NCI-H748 treated with DMSO at 0.1 percent for 48 hours (cell line): Measurements from ENCODE around the gene OSBPL7.

Experiments used
- DNase-seq: peaks from one replicate; lab custom pipeline; 2025; lab: John Stamatoyannopoulos, UW

OSBPL7 gene, protein sequence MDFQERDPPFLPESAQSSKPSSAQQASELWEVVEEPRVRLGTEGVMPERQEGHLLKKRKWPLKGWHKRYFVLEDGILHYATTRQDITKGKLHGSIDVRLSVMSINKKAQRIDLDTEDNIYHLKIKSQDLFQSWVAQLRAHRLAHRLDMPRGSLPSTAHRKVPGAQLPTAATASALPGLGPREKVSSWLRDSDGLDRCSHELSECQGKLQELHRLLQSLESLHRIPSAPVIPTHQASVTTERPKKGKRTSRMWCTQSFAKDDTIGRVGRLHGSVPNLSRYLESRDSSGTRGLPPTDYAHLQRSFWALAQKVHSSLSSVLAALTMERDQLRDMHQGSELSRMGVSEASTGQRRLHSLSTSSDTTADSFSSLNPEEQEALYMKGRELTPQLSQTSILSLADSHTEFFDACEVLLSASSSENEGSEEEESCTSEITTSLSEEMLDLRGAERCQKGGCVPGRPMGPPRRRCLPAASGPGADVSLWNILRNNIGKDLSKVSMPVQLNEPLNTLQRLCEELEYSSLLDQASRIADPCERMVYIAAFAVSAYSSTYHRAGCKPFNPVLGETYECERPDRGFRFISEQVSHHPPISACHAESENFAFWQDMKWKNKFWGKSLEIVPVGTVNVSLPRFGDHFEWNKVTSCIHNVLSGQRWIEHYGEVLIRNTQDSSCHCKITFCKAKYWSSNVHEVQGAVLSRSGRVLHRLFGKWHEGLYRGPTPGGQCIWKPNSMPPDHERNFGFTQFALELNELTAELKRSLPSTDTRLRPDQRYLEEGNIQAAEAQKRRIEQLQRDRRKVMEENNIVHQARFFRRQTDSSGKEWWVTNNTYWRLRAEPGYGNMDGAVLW

DNA sequence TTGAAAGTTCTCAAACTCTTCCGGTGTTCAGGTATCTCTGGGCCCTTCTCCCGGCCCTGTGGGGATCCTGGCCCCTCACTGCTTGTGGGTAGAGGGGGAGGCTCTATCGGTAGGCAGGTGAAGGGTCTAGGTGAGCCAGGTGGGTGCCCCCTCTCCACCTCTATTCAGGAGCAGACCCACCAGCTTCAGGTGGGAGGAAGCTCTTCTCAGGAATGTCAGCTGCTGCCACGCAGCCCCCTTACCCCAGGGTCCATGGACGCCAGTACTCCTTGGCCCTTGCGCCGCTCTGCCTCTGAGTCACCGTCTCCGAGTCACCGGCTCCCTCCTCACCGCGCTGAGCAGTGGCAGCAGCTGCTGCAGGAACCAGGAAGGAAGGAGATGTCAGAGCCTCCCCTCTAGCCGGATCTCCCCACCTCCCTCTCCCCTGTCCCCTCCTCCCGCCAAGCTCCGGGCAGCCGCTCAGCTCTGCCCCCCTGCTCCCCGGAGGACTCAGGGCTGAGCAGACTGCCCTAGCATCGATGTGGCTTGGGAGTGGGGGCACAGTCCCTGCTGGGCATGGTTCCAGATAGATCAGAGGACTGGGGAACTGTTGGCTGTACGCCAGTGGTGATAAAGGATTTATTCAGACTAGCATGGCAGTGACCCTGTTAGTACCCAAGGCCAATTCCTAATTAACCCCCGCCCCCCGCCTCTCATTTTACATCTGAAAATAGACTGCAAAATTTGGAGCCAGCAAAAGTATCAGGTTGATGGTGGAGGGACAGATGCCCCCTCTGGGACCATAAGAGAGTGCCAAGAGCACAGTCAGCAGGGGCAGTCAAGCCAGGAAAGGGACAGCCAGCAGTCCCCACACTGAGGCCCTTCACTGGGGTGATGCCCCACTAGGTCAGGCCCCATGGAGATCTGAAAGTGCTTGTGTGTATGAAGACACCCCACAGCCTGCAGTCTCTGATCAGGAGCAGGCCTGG is at the start of gene OSBPL7:
Gene OSBPL7, minus strand, starts transcription at position 371 of the 968 bp plus-strand sequence. CDS start 1,516 bp downstream, outside the sequence.
- DNase-seq: peak; percentile 57

DNA sequence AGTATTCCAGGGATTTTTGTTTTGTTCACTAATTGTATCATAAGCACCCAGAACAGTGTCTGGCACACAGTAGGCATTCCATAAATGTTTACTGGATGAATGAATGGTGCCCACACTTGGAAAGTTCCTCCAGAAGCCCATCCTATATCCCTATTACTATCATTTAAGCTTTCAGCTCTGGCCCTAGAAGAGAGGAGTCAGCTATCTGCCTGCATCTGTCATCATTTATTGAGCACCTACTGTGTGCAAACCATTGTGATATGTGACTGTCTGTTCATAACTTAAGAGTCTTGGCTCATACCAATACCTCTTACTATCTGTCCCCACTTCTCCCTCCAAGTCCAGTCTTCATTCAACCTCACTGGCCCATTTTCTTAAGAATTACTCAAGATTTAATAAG is 49.5 kb upstream of the OSBPL7 start:
- no peak for DNase-seq

DNA sequence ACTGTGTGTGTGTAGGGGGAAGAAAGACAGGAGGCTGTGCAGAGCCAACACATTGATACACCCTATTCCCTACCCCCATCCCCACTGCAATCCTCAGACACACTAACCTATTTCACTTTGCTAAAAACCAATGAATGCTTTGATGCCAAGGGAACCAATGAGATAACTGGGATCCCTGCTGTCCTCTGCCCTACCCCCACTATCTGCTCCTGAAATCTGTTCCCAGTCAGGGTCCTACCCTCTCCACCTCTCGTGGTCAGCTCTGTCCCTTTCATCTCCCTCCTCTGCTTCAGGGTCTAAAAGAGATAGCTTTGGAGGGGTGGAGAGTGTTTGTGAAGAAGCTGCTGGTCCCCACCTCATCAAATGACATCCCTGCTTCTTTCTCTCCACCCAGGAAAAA is 48.5 kb upstream of the OSBPL7 start:
- no peak for DNase-seq

DNA sequence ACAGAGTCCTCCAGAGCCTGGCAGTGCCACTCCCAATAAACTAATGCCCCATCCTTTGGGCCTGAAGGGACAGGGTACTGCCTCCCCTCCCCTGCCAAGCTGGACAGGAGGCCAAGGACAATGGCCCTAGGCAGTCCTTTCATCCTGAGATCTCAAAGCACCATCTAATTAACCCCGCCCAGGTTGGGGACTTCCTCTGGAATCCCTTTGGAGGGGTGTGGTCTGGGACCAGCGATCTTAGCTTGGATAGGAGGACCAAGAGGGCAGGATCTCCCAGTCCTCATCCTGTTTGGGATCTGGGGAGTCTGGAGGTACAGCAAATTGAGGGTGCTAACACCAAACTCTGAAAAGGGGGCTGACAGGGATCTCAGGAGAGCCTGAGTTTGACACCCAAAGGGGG is 47.5 kb upstream of the OSBPL7 start:
- DNase-seq: no peak

DNA sequence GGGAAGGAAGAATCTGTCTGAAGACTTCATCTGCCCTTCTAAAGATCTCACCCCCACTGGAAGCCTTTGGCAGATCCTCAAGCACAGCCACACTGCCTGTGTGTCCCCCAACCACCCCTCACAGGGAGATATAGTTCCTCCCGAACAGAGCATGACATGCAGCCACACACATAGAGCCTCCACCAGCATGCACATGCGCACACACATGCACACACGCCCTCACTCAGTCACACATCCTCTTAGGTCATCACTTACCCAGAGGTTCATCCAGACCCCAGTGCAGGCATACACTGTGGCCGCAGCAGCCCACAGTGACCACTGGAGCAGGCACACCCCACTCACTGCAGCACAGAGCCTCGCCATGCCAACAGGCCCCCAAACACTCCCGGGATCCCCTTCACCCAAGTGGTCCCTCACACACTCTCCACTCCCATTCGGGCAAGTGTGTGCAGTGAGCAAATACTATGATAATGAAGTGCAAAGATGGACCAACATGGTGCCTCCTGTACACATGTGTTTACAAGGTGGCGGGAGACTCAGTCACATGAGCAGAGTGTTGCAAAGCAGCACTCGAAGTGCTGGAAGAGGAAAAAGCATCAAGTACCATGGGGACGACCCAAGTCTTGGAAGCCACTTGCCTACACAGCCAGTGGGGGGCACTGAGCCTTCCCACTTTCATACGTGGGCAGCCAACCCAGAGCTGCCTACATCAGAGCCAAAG is 46.4 kb upstream of the OSBPL7 start:
- no peak for DNase-seq

DNA sequence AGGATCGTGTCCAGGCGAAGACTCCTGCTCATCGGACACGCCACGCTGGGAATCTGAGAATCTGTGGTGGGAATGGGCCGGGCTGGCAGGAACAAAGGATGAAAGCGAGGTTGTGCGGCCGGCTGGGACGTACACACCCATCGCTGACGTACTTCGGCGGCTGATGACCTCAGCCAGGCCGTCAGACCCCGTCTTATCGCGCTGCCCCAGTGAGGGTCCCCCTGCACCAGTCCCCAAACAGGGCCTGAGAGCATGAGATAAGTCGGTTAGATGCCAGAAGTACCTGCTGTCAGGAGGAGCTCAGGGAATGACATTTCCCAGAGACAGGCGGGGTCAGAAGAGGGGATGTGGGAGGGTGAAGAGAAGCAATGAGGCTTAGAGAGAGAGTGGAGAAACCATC is 45.3 kb upstream of the OSBPL7 start:
- no peak for DNase-seq

DNA sequence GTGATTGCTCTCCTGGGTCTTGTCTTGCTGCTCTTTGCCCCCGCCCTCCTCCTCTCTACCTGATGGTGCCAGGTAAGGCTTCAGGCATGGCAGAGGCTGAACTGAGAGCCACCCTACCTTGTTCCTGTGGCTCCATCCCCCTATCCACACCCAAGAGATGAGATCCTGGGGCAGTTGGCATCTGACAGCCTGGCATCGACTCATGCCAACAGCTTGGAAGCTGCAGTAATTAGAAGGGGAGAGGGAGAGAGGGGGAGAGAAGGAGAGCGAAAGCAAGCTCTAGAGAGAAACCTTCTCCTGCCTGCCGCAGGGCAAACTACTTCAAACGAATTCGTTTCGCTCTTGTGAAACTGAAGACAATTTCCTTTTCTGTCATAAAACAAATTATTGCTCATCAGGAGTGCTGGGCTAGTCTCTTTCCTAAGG is 43.2 kb upstream of the OSBPL7 start:
- DNase-seq: no peak

DNA sequence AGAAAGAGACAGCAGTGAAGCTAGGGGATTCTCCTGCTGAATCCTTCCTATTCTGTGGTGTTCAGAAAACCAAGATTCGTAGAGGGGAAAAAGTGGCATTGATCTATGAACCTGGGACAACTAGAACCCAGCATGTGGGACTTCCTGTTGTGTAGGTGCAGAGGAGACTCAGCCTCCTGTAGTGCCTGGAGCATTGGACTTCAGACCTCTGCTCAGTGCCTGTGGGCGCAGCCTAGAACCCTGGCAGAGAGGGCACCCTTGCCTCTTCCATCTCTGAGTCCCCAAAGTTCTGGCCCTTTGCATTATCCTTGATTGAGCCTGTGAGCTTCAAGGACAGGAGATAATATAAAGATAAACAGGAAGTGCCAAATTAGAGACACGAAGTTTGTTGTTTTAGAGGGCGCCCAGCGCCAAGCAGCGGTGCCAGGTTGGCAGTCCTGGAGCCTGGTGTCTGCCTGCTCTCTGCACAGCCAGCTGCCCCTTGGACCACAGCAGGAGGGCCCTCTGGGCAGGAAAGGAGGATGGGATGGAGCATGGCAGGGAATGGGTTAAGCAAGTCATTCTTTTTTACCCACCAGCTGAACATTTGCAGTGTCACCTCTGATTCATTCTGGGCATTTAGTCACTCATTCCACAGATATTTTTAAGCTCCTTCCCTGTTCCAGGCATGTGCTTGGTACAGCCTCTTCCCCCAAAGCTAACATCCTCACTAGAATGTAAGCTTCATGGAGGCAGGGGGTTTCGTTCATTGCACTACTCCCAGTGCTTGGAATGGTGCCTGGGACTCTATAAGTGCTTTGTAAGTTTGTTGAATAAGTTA is 41.2 kb upstream of the OSBPL7 start:
- DNase-seq: no peak

DNA sequence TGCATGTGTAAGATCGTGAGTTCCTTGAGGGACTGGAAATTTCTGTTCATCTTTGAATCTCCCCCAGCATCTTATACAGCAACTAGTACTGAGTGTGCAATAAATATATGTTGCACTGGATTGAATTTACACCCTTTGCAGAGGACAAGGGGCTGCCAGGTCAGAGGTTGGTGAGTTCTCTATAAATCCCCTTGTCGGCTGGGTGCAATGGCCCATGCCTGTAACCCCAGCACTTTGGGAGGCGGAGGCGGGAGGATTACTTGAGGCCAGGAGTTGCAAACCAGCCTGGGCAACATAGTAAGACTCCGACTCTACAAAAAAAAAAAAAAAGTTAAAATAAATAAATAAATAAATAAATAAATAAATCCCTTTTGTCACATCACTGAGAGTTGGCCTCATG is 38.8 kb upstream of the OSBPL7 start:
- no peak for DNase-seq

DNA sequence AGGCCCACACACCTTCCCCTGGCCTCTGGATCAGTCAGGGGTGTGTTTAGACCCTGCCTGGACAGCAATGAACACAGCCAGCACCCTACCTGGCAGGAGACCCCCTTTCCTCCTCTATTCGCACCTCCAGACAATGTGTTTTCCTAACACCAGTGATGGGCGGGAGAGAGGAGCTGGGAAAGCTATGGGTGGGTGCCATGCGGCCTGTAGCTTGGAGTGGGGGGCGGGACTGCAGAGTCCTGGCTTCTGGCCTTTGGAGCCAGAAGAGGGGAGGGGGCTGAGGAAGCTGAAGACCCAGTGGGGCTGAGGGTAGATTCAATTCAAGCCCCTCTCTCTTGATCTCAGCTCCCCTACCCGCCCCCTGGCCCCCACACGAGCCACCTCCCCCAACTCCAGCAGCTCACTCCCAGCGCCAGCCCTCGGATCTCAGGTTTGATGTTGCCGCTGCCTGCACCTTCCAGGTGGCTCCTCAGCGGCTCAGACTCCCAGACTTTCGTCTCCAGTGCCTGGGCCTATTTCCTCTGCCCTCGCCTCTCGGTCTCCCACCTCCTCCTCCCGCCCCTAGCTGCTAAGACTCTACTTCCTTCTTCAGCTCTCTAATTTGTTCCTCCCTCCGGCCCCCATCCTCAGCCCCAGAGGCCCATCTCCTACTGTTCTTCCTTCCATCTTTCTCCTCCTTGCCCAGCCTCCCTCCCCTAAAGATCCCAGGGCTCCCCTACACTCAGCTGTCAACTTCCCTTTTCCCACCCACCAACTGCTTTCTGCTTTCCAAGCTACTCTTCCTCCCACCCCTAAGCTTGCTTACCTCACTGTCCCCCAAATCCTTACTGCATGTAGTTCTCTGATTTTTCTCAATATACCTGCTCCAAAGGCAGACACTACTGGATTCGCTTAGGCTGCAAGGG is 36.2 kb upstream of the OSBPL7 start:
- DNase-seq: no peak

DNA sequence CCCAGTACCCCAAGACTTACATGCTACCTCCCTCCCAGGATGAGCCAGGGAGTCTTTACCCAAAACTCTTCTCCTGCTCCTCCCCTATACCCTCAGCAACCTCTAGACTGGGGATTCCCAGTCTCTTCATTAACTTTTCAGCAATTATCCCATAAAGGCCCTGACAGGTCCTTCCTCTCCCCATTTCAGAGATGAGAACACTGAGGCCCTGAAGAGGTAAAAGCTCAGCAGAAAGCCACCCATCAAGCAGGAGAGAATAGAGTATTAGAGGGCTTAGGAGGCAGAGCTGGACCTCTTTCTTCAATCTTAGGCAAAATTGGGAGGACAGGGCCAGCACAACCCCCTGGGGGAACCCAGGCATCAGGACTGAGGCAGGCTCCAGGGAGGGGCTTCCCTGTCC is 35.2 kb upstream of the OSBPL7 start:
- DNase-seq: no peak

DNA sequence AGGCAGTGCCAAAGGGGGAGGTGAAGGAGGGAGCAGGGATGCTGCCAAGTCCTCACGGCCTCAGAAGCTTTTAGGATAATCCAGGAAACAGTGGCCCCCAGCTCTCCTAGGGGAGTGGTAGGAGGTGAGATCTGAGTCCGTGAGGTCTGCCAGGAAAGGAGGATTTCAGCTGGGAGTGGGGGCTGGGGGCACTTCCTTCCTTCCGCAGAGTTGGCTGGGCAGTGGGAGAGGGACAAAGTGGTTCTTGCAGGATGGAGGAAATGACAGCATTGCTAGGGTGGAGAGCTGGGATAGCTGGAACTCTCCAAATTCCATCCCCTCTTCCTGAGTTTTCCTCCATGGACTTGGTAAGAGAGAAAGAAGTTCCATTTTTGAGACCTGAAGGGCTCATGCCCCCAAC is 34.1 kb upstream of the OSBPL7 start:
- no peak for DNase-seq

DNA sequence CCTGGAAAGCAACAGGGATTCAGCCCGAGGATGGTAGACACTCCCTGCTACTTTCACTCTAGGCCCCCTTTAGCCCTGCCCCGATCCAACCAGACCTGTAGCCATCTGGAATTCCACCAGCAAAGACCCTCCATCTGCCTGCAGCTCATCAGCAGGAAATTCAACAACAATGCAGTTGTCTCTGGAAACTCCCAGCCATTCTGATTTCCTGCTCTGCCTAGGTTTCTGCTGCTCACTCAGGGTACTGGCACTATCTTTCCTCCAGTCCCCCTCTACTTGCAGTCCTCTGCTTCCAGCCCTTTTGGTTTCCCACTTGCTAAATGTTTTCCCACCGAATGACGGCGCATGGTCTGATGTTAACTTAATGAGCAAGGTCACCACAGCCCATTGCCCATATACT is 32.0 kb upstream of the OSBPL7 start:
- DNase-seq: no peak

DNA sequence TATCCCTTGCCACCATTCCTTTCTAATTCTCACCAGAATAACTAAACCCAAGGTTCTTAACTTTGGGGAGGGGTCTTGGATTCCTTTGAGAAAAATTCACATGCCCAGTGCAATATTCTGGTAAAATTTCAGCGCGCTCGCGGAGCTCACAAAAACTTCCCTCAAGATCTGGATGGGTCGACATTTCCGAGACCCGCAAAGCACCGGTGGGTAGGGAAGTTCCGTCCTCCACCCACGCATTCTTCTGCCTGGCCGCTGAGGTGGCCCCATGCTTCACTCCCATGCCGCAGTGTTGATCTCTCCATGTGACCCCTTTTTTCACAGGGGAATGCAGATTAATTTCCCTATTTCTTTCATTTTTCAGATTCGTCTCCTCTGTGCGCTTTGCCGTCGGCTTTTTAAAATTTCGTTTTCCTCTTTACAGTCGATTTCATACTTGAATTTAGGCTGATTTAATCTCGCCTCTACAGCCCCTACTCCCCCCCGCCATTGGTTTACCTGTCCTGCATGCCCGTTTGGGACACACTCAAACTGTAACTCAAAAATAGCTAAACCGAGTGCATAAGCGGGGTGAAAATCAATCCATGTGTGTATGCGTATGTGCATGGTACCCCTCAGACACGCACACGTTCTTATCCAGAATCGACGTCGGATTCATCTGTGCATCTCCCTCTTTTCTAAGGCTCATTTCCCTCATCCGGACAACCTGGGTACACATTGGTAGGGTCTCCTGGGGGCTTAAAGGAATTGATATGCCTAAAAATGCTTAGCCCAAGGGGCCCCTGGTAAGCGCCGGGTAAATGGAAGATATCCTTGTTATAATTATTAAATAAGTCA is 30.7 kb upstream of the OSBPL7 start:
- DNase-seq: no peak

DNA sequence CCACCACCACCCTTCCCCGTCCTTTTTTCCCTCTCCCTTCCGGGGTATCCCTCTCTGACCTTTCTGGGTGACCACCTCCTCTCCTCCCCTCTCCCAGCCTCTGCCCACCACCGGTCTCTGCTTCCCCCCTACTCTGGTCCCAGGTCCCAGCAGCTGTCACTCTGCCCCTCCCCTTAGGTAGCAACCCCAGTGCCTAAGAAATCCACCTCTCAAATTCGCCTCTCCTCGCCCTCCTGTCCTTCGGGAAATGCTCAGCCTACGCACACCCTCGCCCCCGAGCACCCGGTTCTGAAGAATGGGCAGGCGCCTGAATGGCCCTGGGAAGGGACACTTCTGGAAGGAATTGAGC is 30.1 kb upstream of the OSBPL7 start:
- DNase-seq: no peak

DNA sequence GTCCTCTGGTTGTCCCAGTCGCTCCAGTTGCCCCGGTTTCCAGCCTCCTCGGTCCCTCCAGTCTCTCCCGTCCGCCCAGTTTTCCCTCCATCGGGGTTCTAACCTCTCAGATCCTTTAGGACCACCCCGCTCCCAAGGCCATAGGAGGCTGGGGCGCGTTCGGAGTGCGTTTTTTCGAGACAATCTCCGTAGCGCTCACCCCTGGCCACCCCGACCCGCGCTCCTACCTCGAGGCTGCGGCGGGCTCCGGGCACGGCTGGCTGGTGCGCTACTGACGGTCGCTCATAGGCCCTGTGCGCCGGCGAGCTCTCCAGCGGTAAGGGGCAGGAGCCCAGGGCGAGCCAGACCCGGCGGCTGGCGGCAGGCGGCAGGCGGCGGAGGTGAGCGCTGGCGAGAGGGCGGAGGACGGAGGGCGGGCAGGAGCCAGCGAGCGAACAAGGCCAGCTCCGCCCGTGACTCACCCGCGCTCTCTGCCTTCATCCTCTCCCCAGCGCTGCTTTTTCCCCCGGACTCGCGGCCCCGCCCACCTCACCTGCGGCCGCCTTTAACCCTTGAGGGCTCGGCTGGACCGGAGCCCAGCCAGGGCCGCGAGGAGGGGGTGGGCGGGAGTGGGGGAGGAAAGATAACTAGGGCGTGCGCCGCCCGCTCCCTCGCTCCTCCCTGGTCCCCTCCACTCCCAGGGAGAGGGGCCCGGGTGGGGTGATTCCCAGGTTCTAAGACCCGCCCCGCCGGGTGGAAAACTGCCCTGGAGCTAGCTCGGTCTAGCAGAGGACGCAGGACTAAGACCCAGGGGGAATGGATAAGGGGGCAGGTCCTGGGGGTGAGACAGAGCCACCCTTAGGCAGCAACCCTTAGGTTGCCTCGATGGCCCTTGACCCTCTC is 29.3 kb upstream of the OSBPL7 start, which contains the start of gene SP6:
Gene SP6, minus strand, starts transcription at position 472 of the 882 bp plus-strand sequence. CDS start 2,734 bp downstream, outside the sequence.
- peak; percentile 64 for DNase-seq

DNA sequence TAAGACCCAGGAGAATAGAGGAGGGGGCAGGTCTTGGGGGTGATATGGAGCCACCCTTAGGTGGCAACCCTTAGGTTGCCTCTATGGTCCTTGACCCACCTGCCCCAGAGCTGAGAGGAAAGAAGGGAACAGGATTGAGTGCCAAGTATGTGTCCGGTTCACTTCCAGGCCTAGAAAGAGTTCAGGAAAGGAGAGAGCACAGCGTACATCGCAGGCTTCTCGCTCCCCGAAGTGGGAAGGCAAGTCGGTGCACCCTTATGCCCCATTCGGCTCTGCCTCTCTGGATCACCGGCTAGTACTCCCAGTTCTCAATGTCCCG is 28.7 kb upstream of the OSBPL7 start:
- no peak for DNase-seq

DNA sequence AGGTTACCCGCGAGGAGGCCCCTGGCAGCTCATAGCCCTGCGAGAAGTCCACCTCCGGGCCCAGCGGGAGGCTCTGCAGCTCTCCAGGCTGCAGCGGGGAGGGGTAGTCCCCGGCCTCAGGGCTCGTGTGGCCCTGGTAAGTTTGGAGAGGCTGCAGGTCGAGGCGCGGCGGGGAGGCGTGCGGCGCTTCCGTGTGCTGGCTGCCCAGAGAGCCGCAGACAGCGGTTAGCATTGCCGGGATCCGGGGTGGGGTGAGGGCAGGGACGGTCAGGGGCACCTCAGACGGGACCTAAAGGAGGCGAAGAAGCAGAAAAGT is 26.6 kb upstream of the OSBPL7 start:
- no peak for DNase-seq
